Endothelial cell of umbilical vein (primary cell): ENCODE measurements around the gene DNASE1. TPM values are rescaled to one million over a fixed set of nuclear protein-coding genes. Genes with fewer than 3 reads are reported as not detected.

Experiments
- BruUV-seq: library from RNA; stranded (reverse); fragments of 400-500 nt; replicated peaks from 2 replicates; lab custom pipeline; 2021; lab: Mats Ljungman, UMichigan
- CTCF ChIA-PET: fragments of 300-600, 350-600 bp; sonication (Branson Sonifier 250); formaldehyde crosslinking; loops from one replicate; lab custom pipeline; 2021; ENCODE audit warnings: antibody characterized with exemption, inconsistent platforms; lab: Charles Lee
- POLR2A ChIA-PET: fragments of 300-600, 350-600 bp; sonication (Branson Sonifier 250); formaldehyde crosslinking; loops from one replicate; lab custom pipeline; 2021; ENCODE audit warnings: antibody characterized with exemption, inconsistent platforms; lab: Charles Lee
- DNase-seq: peaks from one replicate; pipeline ENCODE4 v3.0.0-alpha.2; 2011; ENCODE audit warnings: low read depth, low spot score
- FAIRE-seq: peaks from 2 replicates; lab custom pipeline; 2011; peaks lifted over from hg19 to GRCh38; lab: Jason Lieb, UNC
- H2AFZ ChIP-seq: 2 replicates; pipeline ENCODE4 v1.6.0; 2012; ENCODE audit warnings: low read depth, low read length, control low read depth, inconsistent platforms
- H3K27ac ChIP-seq: 2 replicates; pipeline ENCODE4 v1.5.1; 2011; ENCODE audit warnings: low read depth, mild to moderate bottlenecking, control low read depth, low read length, moderate library complexity; ENCODE audit not compliant: insufficient read depth
- H3K27me3 ChIP-seq, 2 experiments: 2 replicates each; pipeline versions ENCODE4 v1.6.0 to v1.6.1; 2011; ENCODE audit warnings: low read length in 2 of 2, mixed read lengths in 1 of 2; ENCODE audit not compliant: control insufficient read depth in 2 of 2, insufficient read depth in 2 of 2
- H3K36me3 ChIP-seq, 2 experiments: 2 replicates in 1 of 2; 3 replicates in 1 of 2; pipeline ENCODE4 v1.5.1; 2011; ENCODE audit warnings: low read length in 2 of 2, mild to moderate bottlenecking in 1 of 2, moderate library complexity in 1 of 2; ENCODE audit not compliant: control insufficient read depth in 2 of 2, insufficient read depth in 2 of 2; ENCODE audit errors: extremely low read depth in 1 of 2
- H3K4me1 ChIP-seq: 3 replicates; pipeline ENCODE4 v1.5.1; 2011; ENCODE audit warnings: mild to moderate bottlenecking, low read length; ENCODE audit not compliant: control insufficient read depth, insufficient read depth; ENCODE audit errors: extremely low read depth
- H3K4me2 ChIP-seq: 2 replicates; pipeline ENCODE4 v1.6.1; 2011; ENCODE audit warnings: low read length, control low read depth, mixed read lengths; ENCODE audit not compliant: insufficient read depth
- H3K4me3 ChIP-seq, 3 experiments: fragments of 200-600 bp in 1 of 3; sonication (generic), shearing (Covaris generic) in 1 of 3; replicated peaks in 1 of 3; 2 replicates each; pipeline ENCODE4 v1.5.1; 2011 to 2016; ENCODE audit warnings: control low read depth in 3 of 3, low read length in 3 of 3, mild to moderate bottlenecking in 2 of 3, inconsistent platforms in 1 of 3, low read depth in 1 of 3, moderate library complexity in 1 of 3; ENCODE audit not compliant: insufficient read depth in 1 of 3
- H3K79me2 ChIP-seq: 2 replicates; pipeline ENCODE4 v1.6.0; 2012; ENCODE audit warnings: low read length, inconsistent platforms; ENCODE audit not compliant: control insufficient read depth, insufficient read depth
- H3K9ac ChIP-seq: replicated peaks from 2 replicates; pipeline ENCODE3; 2011; ENCODE audit warnings: low read length, control low read depth; ENCODE audit not compliant: insufficient read depth; ENCODE audit errors: extremely low read depth
- H3K9me1 ChIP-seq: replicated peaks from 3 replicates; pipeline ENCODE4 v1.6.0; 2011; ENCODE audit warnings: mild to moderate bottlenecking, low read length; ENCODE audit not compliant: control insufficient read depth, insufficient read depth; ENCODE audit errors: extremely low read depth
- H3K9me3 ChIP-seq: replicated peaks from 2 replicates; pipeline ENCODE4 v1.5.1; 2012; ENCODE audit warnings: low read length, inconsistent platforms; ENCODE audit not compliant: control insufficient read depth, insufficient read depth
- H4K20me1 ChIP-seq: replicated peaks from 2 replicates; pipeline ENCODE3; 2011; ENCODE audit warnings: mild to moderate bottlenecking, low read length; ENCODE audit not compliant: control insufficient read depth, insufficient read depth; ENCODE audit errors: extremely low read depth
- CTCF ChIP-seq, 2 donors: IDR thresholded peaks; 1 replicate in 1 of 2; 2 replicates in 1 of 2; pipeline ENCODE4 v1.5.1; 2011; ENCODE audit warnings: low read length in 2 of 2, mild to moderate bottlenecking in 2 of 2, moderate library complexity in 2 of 2, control low read depth in 1 of 2, inconsistent platforms in 1 of 2, low read depth in 1 of 2; ENCODE audit not compliant: insufficient read depth in 1 of 2; ENCODE audit errors: extremely low read depth in 1 of 2
- GATA2 ChIP-seq: IDR thresholded peaks from 2 replicates; pipeline ENCODE4 v1.7.0; 2011; ENCODE audit warnings: low read depth, mild to moderate bottlenecking, moderate library complexity, mixed read lengths, low read length; ENCODE audit not compliant: insufficient read length, insufficient read depth
- JUN ChIP-seq: IDR thresholded peaks from 2 replicates; pipeline ENCODE4 v1.6.1; 2011; ENCODE audit warnings: borderline replicate concordance, low read depth; ENCODE audit not compliant: insufficient read length, insufficient read depth
- MAX ChIP-seq: IDR thresholded peaks from 2 replicates; pipeline ENCODE4 v1.6.1; 2011; ENCODE audit not compliant: insufficient read depth, insufficient read length
- MYC ChIP-seq: IDR thresholded peaks from one replicate; pipeline ENCODE4 v1.6.1; 2011; ENCODE audit warnings: mild to moderate bottlenecking, low read depth, low read length
- POLR2A ChIP-seq: IDR thresholded peaks from 2 replicates; pipeline ENCODE4 v1.6.1; 2012; ENCODE audit warnings: low read depth, mild to moderate bottlenecking, control low read depth, low read length
- dilution Hi-C: fragments of 300-500 bp; cut with MboI; formaldehyde crosslinking; loops from one replicate; pipeline ENCODE4 v1.15.0; 2019; ENCODE audit warnings: low sequenced_read_pairs; ENCODE audit not compliant: extremely low pct_ligation_motif_present
- intact Hi-C: fragments of 100-400 bp; cut with micrococcal nuclease; formaldehyde crosslinking; loops from one replicate; pipeline ENCODE4 v1.10.0; 2022
- polyA plus RNA-seq, 4 experiments: library from polyadenylated mRNA; depleted of rRNA in 3 of 4; stranded (reverse) in 3 of 4; unstranded in 1 of 4; fragments of >200 nt; gene quantifications; 2 replicates each; pipeline versions ENCODE4 v1.2.1 to v1.2.3, GENCODE V29; 2011 to 2012; ENCODE audit warnings: missing spikeins in 1 of 4
- total RNA-seq: library from RNA; stranded (reverse); gene quantifications from 2 replicates; pipeline ENCODE4 v1.2.3, GENCODE V29; 2021

Gene DNASE1
- total and polyA plus RNA-seq, 2 donors (not counting 3 experiments of a cell fraction or from before 2014, with no cell fraction given), result 11.1 to 13.5 TPM

GRCh38 chr16:3637371-3637923 lies 17.0 kb upstream of the DNASE1 start:
- H3K4me1 ChIP-seq, result peaks cover 7% of the 10 kb centered on the region
- POLR2A ChIA-PET, result no interaction called here

More at GRCh38 chr16:3637371-3637923, 17.0 kb upstream of the DNASE1 start:
- peaks cover 0 to 2% of the 10 kb centered on the region in 2 experiments for H3K36me3 ChIP-seq
- no peaks in the 10 kb centered on the region for H3K27me3 ChIP-seq
- CTCF ChIA-PET, result interaction anchor here (1.0 kb wide), 1 partner anchor 9 kb away, joined by 3 read pairs; no protein-coding TSS in a partner anchor
- no peak overlapping the region for H3K9ac ChIP-seq
- DNase-seq, result peak; percentile 59
- no peaks in the 10 kb centered on the region for H3K9me1 ChIP-seq
- intact Hi-C loops (no loop called here), dilution Hi-C loops (no loop called here)
- peak overlapping the region; percentile 14 for H2AFZ ChIP-seq
- H3K79me2 ChIP-seq, result no peaks in the 10 kb centered on the region
- H3K4me2 ChIP-seq, result no peak overlapping the region
- H3K4me3 ChIP-seq, result no peak overlapping the region
- H3K27ac ChIP-seq, result no peak overlapping the region
- no peaks in the 10 kb centered on the region for H3K9me3 ChIP-seq
- no peaks in the 10 kb centered on the region for H4K20me1 ChIP-seq
- FAIRE-seq, result peak; percentile 28
- BruUV-seq, result no TSS peak
- TF ChIP-seq POLR2A, result no peak
- TF ChIP-seq MAX, result no peak
- TF ChIP-seq MYC, result no peak
- TF ChIP-seq CTCF (IDR thresholded peaks at IDR 0.05; ENCODE audit: extremely low read depth in 1 of 2, insufficient read depth in 1 of 2, low read depth in 1 of 2, low read length in 2 of 2), result no peak
- TF ChIP-seq JUN, result no peak
- no peak for TF ChIP-seq GATA2
